ENCODE data around the gene SYT2.
"Not testable (repeated sequence)": the region's sequence is repeated elsewhere in the genome, so short reads cannot be mapped to it uniquely, and the experiment has no call there.

SYT2 gene

DNA sequence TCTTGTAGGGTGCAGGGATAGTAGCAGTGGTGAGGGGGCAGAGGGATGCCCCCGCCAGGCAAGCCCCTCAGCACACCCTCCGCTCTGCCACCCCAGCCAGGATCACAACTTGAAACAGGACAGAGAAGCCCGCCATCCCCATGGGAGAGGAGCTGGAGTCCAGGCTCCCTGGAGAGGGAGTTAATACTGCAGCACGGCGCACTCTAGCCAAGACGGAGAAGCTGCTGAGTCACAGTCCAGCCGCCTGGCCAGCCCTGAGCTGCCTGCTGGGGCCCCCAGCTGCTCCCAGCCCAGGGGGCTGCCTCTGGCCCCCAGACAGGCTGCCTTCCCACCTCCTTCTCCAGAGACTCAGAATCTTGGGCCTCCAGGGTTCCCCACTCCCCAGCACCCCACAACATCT, 87.2 kb downstream of the SYT2 start:
- DNase-seq (ENCODE audit: low read depth) = no peak

DNA sequence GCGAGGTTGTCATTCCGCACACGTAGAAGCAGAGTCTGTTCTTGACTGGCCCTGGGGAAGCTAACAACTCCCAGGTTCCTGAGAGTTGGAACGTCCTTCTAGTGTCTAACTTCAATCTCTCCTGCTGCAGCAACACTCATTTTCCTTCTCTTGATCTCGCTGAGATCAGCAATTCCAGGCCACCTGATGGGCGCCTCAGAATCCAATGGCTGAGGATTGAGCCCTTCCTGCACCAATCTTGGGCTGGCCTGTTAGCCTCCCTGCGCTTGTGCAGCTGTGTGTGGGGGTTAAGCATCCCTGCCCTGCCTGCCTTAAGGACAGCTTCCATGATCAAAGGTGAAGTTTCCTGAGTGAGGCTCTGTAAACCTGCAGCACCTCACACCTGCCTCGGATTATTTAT, 87.9 kb downstream of the SYT2 start:
- no peak for DNase-seq (ENCODE audit: low read depth)

DNA sequence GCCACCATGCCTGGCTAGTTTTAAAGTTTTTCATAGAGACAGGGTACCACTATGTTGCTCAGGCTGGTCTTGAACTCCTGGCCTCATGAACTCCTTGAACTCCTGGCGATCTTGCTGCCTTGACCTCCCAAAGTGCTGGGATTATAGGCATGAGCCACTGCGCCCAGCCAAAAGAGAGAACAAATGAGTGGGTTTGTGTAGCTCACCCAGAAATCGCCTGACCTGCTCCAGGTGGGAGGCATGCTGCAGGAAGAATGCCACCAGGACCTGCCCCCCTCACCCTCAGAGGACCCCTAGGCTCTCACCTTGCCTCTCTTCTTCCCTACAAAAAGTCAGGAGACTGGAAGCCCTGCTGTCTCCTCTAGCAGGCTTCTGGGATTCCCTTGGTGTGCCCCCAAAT, 88.8 kb downstream of the SYT2 start:
- DNase-seq (ENCODE audit: low read depth) = no peak

DNA sequence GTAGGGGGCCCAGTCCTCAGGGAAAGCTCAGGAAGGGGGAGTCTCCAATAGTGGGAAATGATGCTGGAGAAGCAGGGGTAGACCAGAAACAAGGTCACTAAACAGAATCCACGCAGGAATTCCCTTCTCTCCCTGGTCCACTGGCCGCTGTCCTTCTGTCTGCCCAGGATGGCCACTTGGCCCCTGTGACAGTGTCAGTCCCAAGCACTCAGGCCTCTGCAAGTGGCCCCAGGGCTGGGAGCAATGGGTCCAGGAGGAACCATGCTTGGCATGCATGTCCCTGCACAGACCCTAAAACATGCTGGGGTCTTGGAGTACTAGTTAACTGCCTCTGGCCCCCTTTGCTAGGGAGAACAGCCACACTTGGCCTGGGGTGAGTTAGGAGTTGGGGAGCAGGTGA, 90.2 kb downstream of the SYT2 start:
- not testable (repeated sequence) for DNase-seq (ENCODE audit: low read depth)

DNA sequence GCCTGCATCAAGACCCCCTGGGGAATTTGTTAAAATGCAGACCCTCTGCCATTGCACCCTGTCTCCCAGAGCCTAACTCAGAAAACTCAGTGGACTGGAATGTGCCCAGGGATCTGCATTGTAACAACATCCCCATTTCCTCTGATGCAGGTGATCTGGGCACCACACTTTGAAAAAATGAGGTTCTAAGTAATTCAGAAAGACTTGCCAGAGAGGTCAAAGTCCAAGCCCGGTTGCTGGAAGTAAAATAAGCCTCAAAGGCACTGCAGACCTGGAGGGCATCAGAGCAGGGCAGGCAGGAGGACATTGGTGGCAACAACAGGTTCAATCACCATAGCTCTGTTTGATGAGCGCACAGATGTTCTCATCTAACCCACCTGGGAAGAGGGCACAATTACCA, 90.7 kb downstream of the SYT2 start:
- no peak for DNase-seq (ENCODE audit: low read depth)

DNA sequence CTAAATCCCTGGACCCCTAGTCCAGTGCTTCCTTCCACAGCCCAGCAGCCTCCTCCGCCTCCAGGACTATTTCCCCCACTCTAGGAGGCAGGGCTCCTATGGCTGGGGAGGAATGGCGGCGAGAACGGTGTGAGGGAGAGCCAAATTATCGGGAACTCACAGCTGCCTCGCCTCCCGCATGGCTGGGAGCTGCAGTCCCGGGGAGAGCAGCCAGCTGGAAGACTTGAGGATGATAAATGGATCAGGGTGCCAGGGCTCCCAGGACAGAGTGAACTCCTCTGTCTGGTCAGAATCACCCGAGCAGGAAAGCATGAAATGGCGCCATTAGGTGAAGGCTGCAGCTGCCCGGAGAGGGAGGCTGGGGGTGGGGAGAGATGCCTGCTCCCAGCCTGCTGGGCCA, 91.2 kb downstream of the SYT2 start:
- not testable (repeated sequence) for DNase-seq (ENCODE audit: low read depth)

DNA sequence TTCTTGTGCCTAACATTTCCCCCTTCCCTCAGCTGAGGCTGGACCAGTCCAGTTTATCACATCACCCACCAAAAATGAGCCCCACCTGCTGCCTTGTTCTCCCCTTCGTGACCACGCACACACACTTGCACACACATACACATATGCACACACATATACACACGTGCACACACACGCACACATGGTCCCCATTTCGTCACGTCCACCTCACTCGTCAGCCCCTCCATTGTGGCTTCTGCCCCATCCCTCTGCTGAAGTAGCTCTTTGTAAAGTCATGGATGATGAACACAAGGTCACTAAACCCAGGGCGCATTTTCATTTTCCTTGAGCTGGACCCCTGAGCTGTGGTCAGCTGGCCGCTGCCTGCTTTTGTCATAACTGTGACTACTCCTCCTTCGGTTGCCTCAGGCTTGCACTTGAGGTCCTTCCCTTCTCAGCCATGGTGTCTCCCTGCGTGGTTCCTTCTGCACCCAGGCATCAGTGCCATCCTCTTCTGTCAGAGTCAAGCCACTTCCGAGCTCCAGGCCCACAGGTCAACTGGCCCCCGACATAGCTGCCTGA, 93.8 kb downstream of the SYT2 start:
- no peak for DNase-seq (ENCODE audit: low read depth)

DNA sequence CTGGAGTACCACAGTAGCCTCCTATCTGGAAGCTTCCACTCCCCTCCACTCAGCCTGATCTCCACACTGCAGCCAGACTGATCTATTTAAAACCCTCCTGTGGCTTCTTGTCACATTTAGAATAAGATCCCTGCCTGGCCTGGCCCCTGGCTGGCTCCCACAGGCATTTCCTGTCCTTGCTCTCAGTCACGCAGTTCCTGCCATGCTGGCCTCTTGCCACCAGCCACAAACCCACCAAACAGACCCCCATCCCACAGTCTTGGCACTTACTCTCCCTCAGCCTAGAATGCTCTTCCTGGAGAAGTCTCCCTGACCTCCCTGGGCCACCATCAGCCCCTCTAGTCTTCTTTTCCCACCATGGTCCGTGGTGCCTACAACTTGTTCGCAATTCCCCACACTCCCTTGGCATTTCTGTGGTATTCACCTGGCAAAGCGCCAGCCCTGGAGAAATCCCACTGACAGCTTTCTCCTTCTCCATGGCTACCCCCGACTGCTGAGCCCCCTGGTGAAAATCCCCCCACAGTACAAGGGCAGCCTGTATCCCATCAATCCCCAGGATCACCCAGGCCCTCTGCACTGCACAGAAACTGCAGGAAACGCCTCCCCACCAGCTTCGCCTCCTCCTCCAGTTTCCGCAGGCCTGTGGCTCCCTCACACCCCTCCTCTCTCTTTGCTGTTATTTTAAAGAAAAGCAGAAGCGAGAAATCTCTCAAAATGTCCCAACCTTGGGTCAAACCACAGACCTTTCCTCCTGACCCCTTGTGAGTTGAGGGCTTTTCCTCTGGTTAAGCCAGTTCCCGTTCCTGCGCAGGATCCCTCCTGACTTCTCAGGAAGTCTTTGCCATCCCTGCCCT, 94.5 kb downstream of the SYT2 start:
- DNase-seq (ENCODE audit: low read depth) = no peak

DNA sequence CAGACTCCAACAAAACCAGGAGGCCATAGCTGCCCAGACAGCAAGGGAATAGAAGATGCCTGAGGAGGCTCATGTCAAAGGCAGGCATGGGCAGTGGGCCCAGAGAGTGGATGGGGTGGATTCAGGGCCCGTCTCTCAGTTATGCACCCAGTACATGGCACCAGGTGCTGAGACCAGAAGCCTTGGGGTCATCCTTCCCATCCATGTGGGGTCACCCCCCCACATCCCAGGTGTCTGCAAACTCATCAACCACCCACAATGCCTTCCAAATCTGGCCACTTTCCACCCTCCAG, 95.1 kb downstream of the SYT2 start:
- not testable (repeated sequence) for DNase-seq (ENCODE audit: low read depth)

DNA sequence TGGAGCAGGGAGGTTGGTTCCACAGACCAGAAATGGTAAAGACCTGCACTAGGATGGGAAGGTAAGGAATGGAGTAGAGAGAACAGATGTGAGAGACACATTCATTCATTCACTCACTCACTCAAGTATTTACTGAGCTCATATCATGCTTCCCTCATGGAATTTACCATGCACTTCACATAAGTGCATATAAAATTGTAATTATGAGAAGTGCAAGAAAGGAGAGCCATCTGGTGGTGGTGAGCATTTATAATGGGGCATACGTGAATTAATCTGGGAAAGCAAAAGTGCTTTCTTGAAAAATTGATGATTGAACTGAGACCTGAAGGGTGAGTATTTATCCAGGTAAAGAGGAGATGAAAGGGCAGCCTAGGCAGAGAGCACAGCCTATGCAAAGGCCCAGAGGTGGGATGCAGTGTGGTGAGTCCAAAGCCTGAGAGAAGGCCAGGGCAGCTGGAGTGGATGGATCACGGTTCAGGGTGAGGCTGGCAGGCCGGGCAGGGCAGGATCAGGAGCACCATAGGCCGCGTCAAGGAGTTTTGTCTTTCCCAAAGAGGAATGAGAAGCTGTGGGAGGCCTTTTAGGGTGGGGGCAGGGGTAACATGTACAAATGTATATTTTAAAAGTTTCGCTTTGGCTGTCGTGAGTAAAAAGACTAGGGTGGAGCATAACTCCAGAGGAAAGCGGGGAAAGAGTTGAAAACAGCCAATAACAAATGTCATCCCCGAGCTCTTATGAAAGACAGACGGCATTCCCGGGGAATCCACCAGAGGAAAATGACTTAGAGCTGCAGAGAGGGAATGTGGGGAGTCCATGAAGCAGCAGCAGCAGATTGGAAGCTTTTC, 95.7 kb downstream of the SYT2 start:
- not testable (repeated sequence) for DNase-seq (ENCODE audit: low read depth)

DNA sequence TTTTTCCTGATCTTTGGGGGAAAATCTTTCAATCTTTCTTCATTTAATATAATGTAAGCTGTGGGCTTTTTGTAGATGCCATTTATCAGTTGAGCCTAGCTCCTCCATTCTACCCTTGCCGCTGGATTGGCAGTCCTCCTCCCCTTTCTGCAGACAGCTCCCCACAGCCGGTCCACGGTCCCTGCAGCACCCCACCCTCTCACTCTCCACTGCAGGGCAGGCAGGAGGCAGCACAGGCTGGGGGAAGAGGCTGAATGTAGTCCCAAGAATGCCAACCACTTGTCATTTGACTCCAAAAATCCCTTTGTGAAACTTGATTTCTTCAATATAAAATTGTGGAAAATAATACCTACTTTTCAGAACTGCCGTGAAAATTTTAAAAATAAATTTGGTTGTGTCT, 96.7 kb downstream of the SYT2 start:
- no peak for DNase-seq (ENCODE audit: low read depth)

DNA sequence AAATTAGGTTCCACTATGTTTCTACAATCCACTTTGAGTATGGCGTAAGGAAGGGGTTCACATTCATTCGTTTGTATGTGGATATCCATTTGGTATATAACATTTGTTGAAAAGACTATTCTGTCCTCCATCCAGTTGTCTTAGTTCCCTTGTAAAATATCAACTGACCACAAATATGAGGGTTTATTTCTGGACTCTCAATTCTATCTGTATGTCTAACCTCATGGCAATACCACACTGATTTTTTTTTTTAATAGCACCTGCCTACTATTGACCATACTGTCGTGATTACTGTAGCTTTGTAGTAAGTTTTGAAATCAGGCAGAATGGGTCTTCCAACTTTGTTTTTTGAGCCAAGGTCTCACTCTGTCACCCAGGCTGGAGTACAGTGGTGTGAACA, 98.2 kb downstream of the SYT2 start:
- DNase-seq (ENCODE audit: low read depth) = not testable (repeated sequence)

DNA sequence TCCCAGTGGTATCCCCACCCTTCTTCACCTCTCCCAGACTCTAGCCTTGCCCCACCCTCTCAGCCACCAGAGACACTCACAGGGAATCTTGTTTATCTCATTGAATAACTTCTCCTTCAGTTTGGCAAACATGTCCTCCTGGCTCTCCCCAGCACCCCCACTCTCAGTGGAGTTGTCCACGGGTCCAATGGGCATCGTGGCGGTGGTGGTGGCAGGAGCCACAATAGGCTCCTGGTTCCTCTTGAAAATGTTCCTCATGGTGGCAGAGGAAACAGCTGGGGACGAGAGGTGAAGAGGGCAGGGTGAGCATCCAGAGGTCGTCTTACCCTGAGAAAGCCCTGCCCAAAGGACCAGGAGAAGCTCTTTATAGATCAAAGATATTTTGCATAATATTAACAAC, 104.7 kb downstream of the SYT2 start:
- DNase-seq (ENCODE audit: low read depth) = no peak

DNA sequence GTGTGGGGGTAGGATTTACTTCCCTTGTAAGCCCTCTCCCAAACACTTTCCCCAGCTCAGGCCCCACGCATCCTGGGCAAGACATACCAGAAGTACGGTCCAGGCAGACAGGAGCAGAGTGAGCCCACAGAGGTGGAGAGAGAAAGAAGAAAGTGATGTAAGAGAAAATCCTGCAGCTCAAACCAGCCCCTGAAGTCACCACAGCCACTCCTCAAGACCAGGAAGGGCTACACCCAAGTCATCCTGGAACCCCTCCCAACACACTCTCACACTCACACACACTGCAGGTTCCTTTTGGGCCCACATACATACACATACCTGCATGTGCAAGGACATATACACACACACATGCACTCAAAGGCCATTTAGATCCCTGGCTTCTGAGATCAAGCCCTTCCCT, 106.8 kb downstream of the SYT2 start:
- no peak for DNase-seq (ENCODE audit: low read depth)

DNA sequence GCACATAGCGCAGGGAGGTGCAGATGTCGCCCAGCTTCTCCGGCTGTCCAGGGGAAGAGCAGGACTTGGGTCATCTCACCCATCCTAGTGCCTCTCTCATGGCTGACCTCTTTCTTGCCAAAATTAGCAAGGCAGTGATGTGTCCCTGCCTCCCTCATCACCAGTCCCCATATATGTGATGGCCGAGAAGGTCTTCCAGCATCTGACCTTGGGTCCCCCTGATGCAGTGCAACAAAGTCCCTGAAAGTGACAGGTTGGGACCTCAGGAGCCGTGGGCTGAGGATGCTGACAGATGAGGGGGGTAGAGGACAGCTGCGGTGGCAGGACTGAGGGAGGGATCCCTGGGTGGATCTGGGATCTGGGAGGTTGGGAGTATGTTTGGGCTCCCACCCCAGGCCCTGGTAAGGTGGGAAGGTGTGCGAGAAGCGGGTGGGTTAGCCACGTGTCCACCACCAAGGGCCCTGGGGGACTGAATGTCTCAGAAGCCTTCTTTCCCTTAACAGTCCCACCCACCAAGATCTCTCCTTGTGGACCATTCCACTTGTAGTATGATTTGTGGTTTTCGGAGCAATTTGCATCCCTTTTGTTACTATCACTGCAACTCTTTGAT, 109.7 kb downstream of the SYT2 start:
- DNase-seq (ENCODE audit: low read depth) = no peak

DNA sequence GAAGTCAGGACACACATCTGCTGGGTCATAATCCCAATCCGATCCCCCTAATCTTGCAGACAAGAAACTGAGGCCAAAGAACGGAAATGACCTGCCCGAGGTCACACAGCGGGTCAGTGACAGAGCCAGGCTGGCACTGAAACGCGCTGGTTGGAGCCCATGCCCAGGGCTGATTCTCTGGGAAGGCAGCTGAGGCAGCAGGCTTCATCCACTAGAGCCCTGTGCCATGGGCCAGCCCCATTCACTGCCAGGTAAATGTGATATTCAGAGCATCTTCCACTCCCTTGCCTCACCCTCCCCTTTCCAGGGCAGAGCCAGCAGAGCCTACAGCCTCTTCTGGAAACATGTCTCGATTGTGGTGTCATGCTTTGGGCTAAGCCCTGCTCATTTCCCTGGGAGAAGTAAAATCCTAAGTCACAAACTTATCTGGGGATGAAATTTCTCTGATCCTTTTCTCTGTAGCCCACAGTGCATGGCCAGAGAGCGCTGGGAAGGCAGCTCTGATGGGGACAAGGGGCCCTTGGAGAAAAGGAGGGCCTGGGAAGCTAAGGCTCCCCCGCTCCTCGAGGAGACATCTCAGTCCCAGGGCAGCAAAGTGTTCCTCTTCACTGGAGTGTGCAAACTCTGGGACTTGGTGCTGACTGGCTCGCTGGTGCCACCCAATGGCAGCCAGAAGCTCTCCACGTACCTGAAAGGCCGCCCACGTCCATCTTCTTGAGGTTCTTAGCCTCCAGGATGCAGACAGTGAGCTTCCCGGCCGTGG, 110.4 kb downstream of the SYT2 start:
- no peak for DNase-seq (ENCODE audit: low read depth)

DNA sequence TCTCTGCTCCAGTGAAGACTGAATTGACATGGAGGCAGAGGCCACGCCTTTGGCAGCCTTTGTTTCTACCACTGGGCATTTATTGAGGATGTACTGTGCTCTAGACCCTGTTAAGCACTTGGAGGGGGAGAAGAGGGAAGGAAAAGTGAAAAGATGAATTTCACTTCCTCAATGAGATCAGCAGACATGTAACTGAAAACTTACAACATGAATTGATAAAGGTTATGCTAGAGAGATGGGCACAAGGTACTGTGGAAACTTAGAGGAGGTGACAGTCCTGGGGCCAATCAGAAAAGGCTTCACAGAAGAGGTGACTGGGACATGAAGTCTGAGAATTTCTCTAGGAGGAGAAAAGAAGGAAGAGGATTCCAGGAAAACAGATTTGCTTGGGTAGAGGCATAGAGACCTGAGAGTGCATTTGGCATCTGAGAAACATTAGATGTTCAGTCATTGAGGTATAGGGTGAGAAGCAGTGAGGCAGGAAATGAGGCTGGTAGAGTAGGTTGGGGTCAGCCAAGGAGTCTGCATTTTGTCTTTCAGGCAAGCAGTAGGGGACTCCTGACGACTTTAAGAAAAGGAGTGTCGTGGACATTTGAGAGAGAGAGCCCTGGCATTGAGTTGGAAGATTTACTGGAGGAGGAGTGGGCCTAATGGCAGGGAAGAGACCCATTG, 113.0 kb downstream of the SYT2 start:
- DNase-seq (ENCODE audit: low read depth) = no peak

DNA sequence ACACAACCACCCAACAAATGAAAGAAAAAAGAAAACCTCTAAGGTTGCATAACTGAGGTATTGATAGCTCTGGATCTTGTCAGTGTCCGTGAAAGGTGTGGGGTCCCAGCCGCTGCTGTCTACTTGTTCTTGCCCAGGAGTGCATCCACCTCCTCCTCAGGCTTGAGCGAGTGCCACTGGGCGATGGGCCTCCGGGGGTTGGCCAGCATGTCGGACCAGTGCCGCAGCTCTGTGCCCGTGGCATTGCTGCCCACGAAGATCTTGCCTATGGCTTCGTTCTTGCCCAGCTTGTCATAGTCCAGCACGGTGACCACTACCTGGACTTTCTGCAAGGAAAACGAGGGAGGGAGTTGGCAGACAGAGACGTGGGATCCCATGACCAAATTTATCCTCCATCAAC, 113.6 kb downstream of the SYT2 start:
- no peak for DNase-seq (ENCODE audit: low read depth)

DNA sequence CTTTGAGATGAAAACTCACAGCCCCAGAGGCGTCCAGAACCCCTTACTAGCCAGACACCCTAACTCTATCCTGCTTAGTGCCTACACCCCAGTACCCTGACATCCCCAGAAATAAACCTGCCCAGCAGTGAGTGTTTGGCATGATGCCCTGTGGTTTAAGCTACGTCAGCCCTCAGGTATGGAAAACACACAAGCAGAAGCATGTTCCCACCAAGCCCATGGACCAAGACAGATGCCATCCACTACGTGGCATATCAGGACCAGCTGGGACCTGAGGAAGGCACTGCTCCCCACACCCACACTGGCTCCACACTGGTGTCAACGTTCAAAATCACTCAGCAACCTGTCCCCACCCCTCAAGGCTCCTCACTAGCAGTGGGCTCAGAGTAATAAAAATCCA, 116.4 kb downstream of the SYT2 start:
- DNase-seq (ENCODE audit: low read depth) = no peak

DNA sequence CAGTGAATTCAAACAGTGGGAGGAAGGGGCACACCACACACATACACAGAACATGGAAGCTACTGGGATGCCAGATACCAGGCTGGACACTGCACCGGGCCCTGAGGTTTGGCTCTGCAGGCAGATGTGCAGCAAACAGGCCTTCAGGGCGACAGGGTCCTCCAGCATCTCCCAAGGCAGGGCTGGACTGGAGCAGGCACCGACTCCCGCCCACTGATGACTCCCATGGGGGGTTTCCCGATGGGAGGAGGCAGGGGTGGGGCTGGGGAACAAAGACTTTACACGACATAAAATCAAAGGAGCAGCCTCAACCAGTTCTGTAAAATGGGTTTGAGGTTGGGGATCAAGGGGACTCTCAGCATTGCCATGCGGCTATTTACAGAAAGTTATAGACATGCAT, 118.1 kb downstream of the SYT2 start:
- no peak for DNase-seq (ENCODE audit: low read depth)

DNA sequence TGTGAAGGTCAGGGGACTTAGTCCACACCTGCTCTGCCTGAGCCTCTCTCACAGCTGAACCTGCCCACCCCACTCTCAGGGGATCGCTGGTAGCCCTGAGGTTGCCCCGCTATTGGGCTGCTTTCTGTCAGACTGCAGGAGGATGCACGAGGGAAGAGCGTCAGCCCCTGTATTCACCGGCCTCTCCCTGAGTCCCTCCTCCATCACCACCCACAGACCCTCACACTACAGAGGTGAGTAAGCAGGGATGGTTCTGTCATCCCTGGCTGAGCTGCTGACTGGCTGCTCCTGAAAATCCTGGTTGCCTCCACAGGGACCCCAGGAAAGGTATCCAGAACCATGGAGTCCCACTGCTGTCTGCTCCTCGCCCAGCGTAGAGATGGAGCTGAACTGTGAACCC, 118.7 kb downstream of the SYT2 start:
- no peak for DNase-seq (ENCODE audit: low read depth)

All from non-pigmented ciliary epithelial cell (primary cell).